Activated effector memory CD4-positive, alpha-beta T cell treated with Interleukin-2 at 50 U/mL for 16 hours (primary cell): Measurements from ENCODE around the gene CLEC4G.

ENCODE experiments used
- DNase-seq: peaks from one replicate; pipeline ENCODE4 v3.0.0-alpha.2; 2020

The CLEC4G gene

GRCh38 chr19:7720351-7720750 lies 11.6 kb downstream of the CLEC4G start:
- no peak for DNase-seq

GRCh38 chr19:7718668-7719067 lies 13.2 kb downstream of the CLEC4G start:
- DNase-seq, result no peak

GRCh38 chr19:7716762-7717161 lies 15.1 kb downstream of the CLEC4G start:
- DNase-seq, result no peak

GRCh38 chr19:7715671-7716070 lies 16.2 kb downstream of the CLEC4G start:
- DNase-seq, result no peak

GRCh38 chr19:7710616-7711015 lies 21.3 kb downstream of the CLEC4G start:
- DNase-seq, result no peak

- no peak for DNase-seq
Measured at GRCh38 chr19:7709932-7710460, 21.9 kb downstream of the CLEC4G start.

GRCh38 chr19:7706955-7707456 lies 24.9 kb downstream of the CLEC4G start:
- DNase-seq, result no peak

GRCh38 chr19:7706188-7706954 lies 25.5 kb downstream of the CLEC4G start:
- DNase-seq, result no peak

- DNase-seq, result peak; percentile 65
Measured at GRCh38 chr19:7705387-7706187, 26.3 kb downstream of the CLEC4G start.

GRCh38 chr19:7704280-7705060 lies 27.4 kb downstream of the CLEC4G start:
- no peak for DNase-seq

GRCh38 chr19:7703332-7703731 lies 28.6 kb downstream of the CLEC4G start:
- DNase-seq, result no peak

GRCh38 chr19:7701654-7702457 lies 30.1 kb downstream of the CLEC4G start, which contains the start of gene FCER2:
FCER2 (minus strand) TSS chr19:7702131; CDS start chr19:7699760, 2,371 bp downstream.
- no peak for DNase-seq

- DNase-seq, result no peak
Measured at GRCh38 chr19:7701049-7701653, 30.8 kb downstream of the CLEC4G start.

- no peak for DNase-seq
Measured at GRCh38 chr19:7699417-7700401, 32.2 kb downstream of the CLEC4G start.

- DNase-seq, result no peak
Measured at GRCh38 chr19:7699003-7699402, 32.9 kb downstream of the CLEC4G start.

- DNase-seq, result no peak
Measured at GRCh38 chr19:7698583-7698982, 33.3 kb downstream of the CLEC4G start.

GRCh38 chr19:7697721-7698287 lies 34.1 kb downstream of the CLEC4G start:
- no peak for DNase-seq

GRCh38 chr19:7694499-7694898 lies 37.4 kb downstream of the CLEC4G start:
- no peak for DNase-seq

- no peak for DNase-seq
Measured at GRCh38 chr19:7692417-7693088, 39.4 kb downstream of the CLEC4G start.
